Left lung (tissue), 10 donors: ENCODE results near the gene ATXN7. TPM values are rescaled to one million over a fixed set of nuclear protein-coding genes. Genes with fewer than 3 reads are reported as not detected.

Source experiments
- ATAC-seq: fragments of 200-7000 bp; cut with Tn5 transposase; one replicate; pipeline ENCODE4 v1.9.1; 2020; ENCODE audit warnings: moderate library complexity
- DNase-seq, 4 donors: peaks; one replicate each; pipeline ENCODE4 v3.0.0-alpha.2; 2013 to 2020
- H3K27ac ChIP-seq, 2 donors: fragments of 200-600 bp; sonication (generic) in 1 of 2; one replicate each; pipeline versions ENCODE4 v1.5.0 to v1.8.0; 2020 to 2021
- H3K27me3 ChIP-seq, 2 donors: fragments of 200-600 bp; sonication (generic) in 1 of 2; one replicate each; pipeline versions ENCODE4 v1.5.0 to v1.8.0; 2020 to 2021
- H3K36me3 ChIP-seq, 2 donors: fragments of 200-600 bp; sonication (generic) in 1 of 2; one replicate each; pipeline versions ENCODE4 v1.5.0 to v1.8.0; 2020 to 2021
- H3K4me1 ChIP-seq, 2 donors: fragments of 200-600 bp; one replicate each; pipeline ENCODE4 v1.8.0; 2021
- H3K4me3 ChIP-seq, 2 donors: fragments of 200-600 bp; sonication (generic) in 1 of 2; one replicate each; pipeline versions ENCODE4 v1.5.0 to v1.8.0; 2020 to 2021; ENCODE audit warnings: mild to moderate bottlenecking in 1 of 2
- H3K9me3 ChIP-seq, 2 donors: fragments of 200-600 bp; sonication (generic) in 1 of 2; one replicate each; pipeline versions ENCODE4 v1.5.0 to v1.8.0; 2020 to 2021
- intact Hi-C, 2 donors: fragments of 100-400 bp; cut with DNase I; formaldehyde crosslinking; loops; one replicate each; pipeline versions ENCODE4 v1.11.2 to v1.14.2; 2022
- polyA plus RNA-seq, 6 donors: library from polyadenylated mRNA; unstranded; fragments of 120-200 nt; gene quantifications; one replicate each; pipeline ENCODE4 v1.2.1, GENCODE V29; 2013; ENCODE audit not compliant: insufficient read length in 6 of 6
- total RNA-seq, 2 donors: library from RNA; stranded (reverse); fragmentation: NEBNext Ultra II Directional; extraction: Animal tissue kit (Norgen Biotek cat#: 25700); gene quantifications; one replicate each; pipeline ENCODE4 v1.2.1, GENCODE V29; 2021
- TF ChIP-seq, protein P1 (sequence below), 2 donors: fragments of 200-600 bp; sonication (generic) in 1 of 2; IDR thresholded peaks; one replicate each; pipeline versions ENCODE4 v1.5.0 to v1.8.0; 2021; ENCODE audit warnings: antibody characterized with exemption in 2 of 2
- donor health status: DM: no; HTN: yes; CAD: no.
- donor health status: DM: no; HTN: no; CAD: no.

ATXN7 gene
- total and polyA plus RNA-seq, 8 donors, result 23.4 to 32.5 (median 26.0) TPM

DNA sequence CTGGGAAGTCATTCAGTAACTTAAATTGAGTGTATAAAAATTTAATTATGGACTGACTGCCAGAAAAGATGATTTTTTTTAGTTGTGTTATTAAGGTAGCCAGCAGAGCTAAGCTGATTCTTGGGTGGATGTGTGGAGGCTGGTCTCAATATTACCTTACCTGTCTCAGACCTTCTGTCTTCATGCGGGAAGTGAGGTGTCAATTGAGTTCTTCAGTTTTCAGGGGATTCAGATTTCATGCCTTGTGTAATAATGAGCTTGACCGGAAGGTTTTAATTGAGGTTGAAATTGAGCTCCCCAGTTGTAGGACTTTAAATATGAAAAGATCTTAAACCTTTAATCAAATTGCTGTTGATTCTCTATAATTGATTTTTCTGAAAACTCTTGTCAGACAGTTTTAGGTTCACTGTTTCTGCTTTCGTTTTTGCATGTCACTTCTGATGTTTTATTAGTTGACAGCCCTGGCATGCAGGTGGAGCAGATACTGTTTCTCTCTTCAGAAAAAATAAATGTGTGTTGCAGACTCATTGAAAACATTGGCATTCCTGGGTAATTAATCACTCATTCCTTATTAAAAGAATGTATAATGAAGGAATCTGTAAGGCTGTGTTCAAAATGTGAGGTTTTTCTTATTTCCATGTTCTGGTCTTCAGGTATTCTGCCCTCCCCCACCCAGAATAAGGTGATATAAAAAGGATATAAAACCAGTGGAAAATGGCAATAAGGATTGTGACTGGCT, 105.1 kb downstream of the ATXN7 start:
- H3K9me3 ChIP-seq, result no peaks in the 10 kb centered on the region
- peaks cover 27 to 98% of the 10 kb centered on the region in 2 donors for H3K4me1 ChIP-seq
- TF ChIP-seq, protein P1, sequence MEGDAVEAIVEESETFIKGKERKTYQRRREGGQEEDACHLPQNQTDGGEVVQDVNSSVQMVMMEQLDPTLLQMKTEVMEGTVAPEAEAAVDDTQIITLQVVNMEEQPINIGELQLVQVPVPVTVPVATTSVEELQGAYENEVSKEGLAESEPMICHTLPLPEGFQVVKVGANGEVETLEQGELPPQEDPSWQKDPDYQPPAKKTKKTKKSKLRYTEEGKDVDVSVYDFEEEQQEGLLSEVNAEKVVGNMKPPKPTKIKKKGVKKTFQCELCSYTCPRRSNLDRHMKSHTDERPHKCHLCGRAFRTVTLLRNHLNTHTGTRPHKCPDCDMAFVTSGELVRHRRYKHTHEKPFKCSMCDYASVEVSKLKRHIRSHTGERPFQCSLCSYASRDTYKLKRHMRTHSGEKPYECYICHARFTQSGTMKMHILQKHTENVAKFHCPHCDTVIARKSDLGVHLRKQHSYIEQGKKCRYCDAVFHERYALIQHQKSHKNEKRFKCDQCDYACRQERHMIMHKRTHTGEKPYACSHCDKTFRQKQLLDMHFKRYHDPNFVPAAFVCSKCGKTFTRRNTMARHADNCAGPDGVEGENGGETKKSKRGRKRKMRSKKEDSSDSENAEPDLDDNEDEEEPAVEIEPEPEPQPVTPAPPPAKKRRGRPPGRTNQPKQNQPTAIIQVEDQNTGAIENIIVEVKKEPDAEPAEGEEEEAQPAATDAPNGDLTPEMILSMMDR (IDR thresholded peaks at IDR 0.05), result no peak
- no peaks in the 10 kb centered on the region for H3K36me3 ChIP-seq
- no peaks in the 10 kb centered on the region for H3K27me3 ChIP-seq
- DNase-seq (no peak), ATAC-seq (no peak)
- intact Hi-C loops, result no loop called here
- peak overlapping the region; percentile 77 to 81 for H3K27ac ChIP-seq
- peak overlapping the region in 1 of 2 donors; percentile 13 for H3K4me3 ChIP-seq

DNA sequence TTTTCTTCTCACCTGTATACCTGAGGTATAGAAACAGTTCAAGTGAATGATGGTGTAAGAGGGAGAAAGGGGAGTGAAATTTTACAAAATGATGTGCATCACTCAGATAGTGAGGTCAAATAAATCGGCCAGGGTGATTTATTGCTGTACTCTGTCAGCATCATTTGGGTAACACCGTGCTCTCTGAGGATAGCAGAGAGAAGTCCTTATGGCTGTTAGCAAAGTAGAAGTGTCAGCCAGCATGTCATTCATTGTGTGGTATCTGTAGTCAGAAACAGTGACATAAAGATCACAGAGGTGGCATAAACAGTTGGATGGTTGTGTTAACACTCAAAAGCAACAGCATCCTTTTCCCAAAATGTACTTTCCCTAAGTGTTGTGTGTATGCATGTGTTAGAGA, 106.2 kb downstream of the ATXN7 start:
- no peaks in the 10 kb centered on the region for H3K27me3 ChIP-seq
- intact Hi-C loops, result no loop called here
- no peak for DNase-seq
- no peak overlapping the region for H3K4me3 ChIP-seq
- no peaks in the 10 kb centered on the region for H3K36me3 ChIP-seq
- TF ChIP-seq, protein P1 (IDR thresholded peaks at IDR 0.05), result no peak
- H3K9me3 ChIP-seq, result no peaks in the 10 kb centered on the region
- H3K4me1 ChIP-seq, result peaks cover 30 to 100% of the 10 kb centered on the region in 2 donors
- no peak for ATAC-seq
- H3K27ac ChIP-seq, result peak overlapping the region; percentile 61 to 81

DNA sequence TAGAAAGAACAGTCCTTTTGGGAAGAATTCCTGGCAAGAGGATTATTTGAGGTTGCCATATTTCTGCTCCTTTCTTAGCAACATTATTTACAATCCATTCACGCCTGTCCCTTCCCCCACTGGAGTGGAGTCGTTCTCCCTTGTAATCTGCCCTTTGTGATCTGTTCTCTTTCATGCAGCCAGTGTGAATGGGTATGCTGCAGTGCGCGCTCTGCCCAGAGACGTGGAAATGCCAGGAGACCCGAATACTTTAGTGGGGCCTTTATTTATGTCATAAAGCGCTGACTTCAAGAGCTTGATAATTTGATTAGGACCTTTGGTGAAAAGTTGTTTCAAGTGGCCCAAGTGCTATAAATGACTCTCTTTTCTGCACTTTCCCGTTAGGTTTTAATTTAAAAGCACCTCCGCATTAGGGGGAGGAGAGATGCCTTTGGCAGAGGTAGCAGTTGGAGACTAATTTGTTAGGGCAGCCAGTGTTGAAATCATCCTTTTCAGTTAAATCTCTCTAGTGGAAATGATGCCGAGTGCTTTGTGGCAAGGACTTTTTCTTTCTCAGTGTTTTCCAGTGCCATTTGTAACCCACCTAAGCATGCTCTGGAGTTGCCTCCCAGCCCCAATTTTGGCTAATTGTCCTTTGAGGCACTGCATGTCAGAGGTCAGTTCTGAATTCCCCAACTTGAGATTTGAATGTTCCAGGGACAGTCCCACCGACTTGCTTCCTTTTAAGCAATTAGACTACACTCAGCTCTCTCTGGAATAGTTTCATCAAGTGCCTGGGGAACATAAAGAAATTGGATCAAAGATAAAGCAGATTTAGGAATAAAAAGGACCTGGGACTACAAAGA, 107.2 kb downstream of the ATXN7 start:
- H3K4me1 ChIP-seq, result peaks cover 37 to 100% of the 10 kb centered on the region in 2 donors
- H3K4me3 ChIP-seq, result no peak overlapping the region
- no peak for DNase-seq
- H3K27ac ChIP-seq, result peak overlapping the region; percentile 46 to 61
- H3K27me3 ChIP-seq, result no peaks in the 10 kb centered on the region
- intact Hi-C loops, result no loop called here
- TF ChIP-seq, protein P1 (IDR thresholded peaks at IDR 0.05), result no peak
- no peaks in the 10 kb centered on the region for H3K36me3 ChIP-seq
- H3K9me3 ChIP-seq, result no peaks in the 10 kb centered on the region
- peak; percentile 38 for ATAC-seq

DNA sequence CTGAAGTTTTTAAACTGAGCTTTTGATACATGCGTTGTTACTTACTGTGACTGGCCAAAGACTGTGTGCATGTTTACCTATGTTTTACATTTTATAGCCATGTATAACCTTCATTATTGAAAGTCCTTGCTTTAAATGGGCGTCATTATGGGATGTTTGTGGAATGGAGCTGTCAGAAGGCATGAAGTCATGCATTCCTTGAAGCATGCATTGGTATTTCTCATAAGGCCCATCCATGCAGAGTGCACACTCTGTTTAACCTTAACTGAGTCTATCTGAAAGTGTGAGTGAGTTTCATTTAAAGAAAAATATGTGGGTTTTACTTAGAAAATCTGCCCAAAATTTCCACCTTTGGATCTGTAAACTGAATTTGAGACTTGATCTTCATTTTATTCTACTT, 108.5 kb downstream of the ATXN7 start:
- H3K4me3 ChIP-seq, result no peak overlapping the region
- TF ChIP-seq, protein P1 (IDR thresholded peaks at IDR 0.05), result no peak
- no peak for DNase-seq
- H3K27me3 ChIP-seq, result no peaks in the 10 kb centered on the region
- H3K27ac ChIP-seq, result peak overlapping the region in 1 of 2 donors; percentile 26
- H3K9me3 ChIP-seq, result no peaks in the 10 kb centered on the region
- H3K36me3 ChIP-seq, result no peaks in the 10 kb centered on the region
- peaks cover 42 to 100% of the 10 kb centered on the region in 2 donors for H3K4me1 ChIP-seq
- no peak for ATAC-seq
- intact Hi-C loops, result no loop called here

DNA sequence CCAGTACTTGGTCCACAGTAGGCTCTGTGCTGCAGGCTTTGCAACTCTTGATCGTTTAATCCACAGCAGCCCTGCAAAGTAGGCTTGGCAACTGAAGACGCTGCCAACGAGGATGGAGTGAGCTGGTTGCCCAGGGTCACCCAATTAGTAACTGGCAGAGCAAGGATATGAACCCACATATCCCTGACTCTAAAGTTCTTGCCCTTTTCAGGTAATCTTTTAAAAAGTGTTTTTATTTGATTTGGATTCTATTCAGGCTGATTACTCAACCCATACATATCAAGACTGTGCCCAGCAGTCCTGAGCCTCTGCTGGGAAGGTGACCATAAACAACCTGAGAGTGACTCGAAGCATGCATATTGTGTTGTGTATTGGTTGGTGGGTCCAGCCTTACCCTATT, 109.3 kb downstream of the ATXN7 start:
- intact Hi-C loops, result no loop called here
- no peak overlapping the region for H3K4me3 ChIP-seq
- H3K9me3 ChIP-seq, result no peaks in the 10 kb centered on the region
- TF ChIP-seq, protein P1 (IDR thresholded peaks at IDR 0.05), result no peak
- no peaks in the 10 kb centered on the region for H3K36me3 ChIP-seq
- ATAC-seq, result peak; percentile 42
- H3K27ac ChIP-seq, result peak overlapping the region; percentile 16 to 45
- H3K27me3 ChIP-seq, result no peaks in the 10 kb centered on the region
- H3K4me1 ChIP-seq, result peaks cover 42 to 100% of the 10 kb centered on the region in 2 donors
- DNase-seq, result no peak
